ENCODE results near the gene PARP15. TPM values are rescaled to one million over a fixed set of nuclear protein-coding genes. Genes with fewer than 3 reads are reported as not detected.
A peak's percentile ranks its signal among the peaks of the same experiment; 100 is the strongest.

Gene PARP15
- total and polyA plus RNA-seq, 12 donors = 0.21 to 1.7 (median 0.60) TPM

DNA sequence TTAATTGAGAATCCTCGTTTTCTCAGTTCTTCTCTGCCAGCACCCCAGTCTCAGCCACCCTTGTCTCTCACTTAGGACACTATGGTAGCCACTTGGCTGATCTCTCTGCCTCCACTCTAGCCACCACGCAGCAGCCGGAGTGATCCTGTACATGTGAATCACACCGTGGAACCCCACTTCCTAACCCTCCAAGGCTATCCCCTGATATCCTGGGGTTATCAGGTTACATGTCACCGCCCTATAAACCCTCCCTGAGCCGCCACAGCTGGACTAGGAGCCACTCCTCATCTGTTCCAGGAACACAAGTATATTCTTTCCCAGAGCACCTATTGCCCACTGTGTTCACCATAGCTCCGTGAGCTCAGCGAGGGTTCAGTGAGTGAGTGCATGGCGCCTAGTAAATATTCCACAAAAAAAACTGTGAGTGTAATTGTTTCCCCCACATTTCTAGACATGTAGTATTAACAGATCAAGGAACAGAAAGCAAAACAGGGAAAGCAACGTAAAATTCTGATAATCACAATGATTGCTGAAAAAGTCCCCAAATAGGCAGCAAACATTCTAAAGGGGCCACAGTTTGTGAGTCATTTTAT lies 102.5 kb downstream of the PARP15 start:
- peaks cover 0 to 6% (median 0%) of the 10 kb centered on the region in 11 donors for H3K9me3 ChIP-seq
- peaks cover 0 to 2% (median 0%) of the 10 kb centered on the region in 9 donors for H3K36me3 ChIP-seq
- no peaks in the 10 kb centered on the region for H3K27me3 ChIP-seq
- peak overlapping the region; percentile 77 to 98 (median 94) for H3K27ac ChIP-seq
- ATAC-seq (peak; percentile 32 to 60 (median 47)), DNase-seq (peak; percentile 13)
- peak overlapping the region; percentile 40 to 90 (median 83) for H3K4me3 ChIP-seq
- intact Hi-C loops (cut with DNase I) = loop anchor here (1.0 to 10.0 kb wide), 15 partner anchors 115 to 1133 kb away; partner anchors contain the start of genes DTX3L (in 2 of the 10), PARP9 (in 2 of the 10) and POLQ (in 1 of the 10)
- H3K4me1 ChIP-seq = peaks cover 0 to 56% (median 39%) of the 10 kb centered on the region in 9 donors
- no peak for TF ChIP-seq CTCF (IDR thresholded peaks at IDR 0.05)
- 25 to 32% methylated on average over 10 of the region's 10 CpGs for WGBS, 2 donors

- 1% methylated on average over 63 of the region's 63 CpGs for WGBS, 2 donors
- peak within 1 kb of the TSS; percentile 40 to 90 (median 83) for H3K4me3 ChIP-seq
- H3K9me3 ChIP-seq = peaks cover 0 to 6% (median 0%) of the 10 kb centered on the region in 11 donors
- H3K4me1 ChIP-seq = peaks cover 0 to 58% (median 39%) of the 10 kb centered on the region in 9 donors
- H3K36me3 ChIP-seq = peaks cover 0 to 8% (median 0%) of the 10 kb centered on the region in 9 donors
- no peaks in the 10 kb centered on the region for H3K27me3 ChIP-seq
- intact Hi-C loops (cut with DNase I) = loop anchor here in 6 of 10 donors (1.0 to 10.0 kb wide), 6 partner anchors 116 to 288 kb away; partner anchors contain the start of genes DTX3L (in 1 of the 6) and PARP9 (in 1 of the 6)
- H3K27ac ChIP-seq = peak within 1 kb of the TSS; percentile 77 to 98 (median 94)
- peak in 2 of 9 donors; percentile 9 to 16 for TF ChIP-seq CTCF (IDR thresholded peaks at IDR 0.05)
- DNase-seq (peak; percentile 72 to 86), ATAC-seq (peak; percentile 86 to 91 (median 87))
These were observed 103.2 kb downstream of the PARP15 start, which contains the start of gene PARP14 for GRCh38 chr3:122680475-122681283. PARP14 (plus strand) TSS chr3:122680839; CDS start chr3:122680884, 45 bp downstream.

DNA sequence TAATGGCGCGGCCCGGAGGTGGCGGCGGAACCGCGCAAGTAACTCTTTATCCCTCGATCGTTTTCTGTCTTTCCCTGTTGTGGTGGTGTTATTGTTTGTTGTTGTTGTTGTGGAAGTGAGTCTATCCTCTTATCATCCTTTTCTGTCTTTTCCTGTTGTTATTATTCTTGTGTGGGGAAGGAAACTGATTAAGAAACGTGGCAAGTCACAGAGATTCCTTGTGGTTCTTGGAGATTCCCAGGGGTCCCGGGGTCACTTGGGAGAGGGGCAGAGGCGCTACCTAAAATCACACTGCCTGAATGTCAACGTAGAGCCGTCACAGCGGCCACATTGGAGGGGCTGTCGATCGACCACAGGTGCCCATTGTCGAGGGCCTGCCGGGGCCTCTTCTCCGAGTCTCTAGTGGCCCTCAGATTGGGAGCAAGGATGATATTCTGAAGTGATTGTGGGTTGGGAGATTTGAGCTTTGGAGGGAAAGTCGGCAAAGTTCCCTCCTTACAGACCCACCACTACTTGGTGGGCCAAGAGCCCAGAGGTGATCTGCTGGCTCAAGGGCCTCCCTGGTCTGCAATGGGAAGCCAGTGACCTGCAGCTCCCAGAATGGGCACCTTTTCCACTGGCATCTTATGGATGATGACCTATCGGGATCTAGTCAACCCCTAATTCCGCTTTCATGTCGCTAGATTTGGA lies 104.0 kb downstream of the PARP15 start:
- 22 to 25% methylated on average over 24 of the region's 24 CpGs for WGBS, 2 donors
- TF ChIP-seq CTCF (IDR thresholded peaks at IDR 0.05) = no peak
- intact Hi-C loops (cut with DNase I) = loop anchor here in 5 of 10 donors (2.0 to 10.0 kb wide), 4 partner anchors 117 to 289 kb away; partner anchors contain the start of genes DTX3L (in 1 of the 5) and PARP9 (in 1 of the 5)
- H3K9me3 ChIP-seq = no peaks in the 10 kb centered on the region
- peak overlapping the region; percentile 77 to 98 (median 94) for H3K27ac ChIP-seq
- peaks cover 0 to 61% (median 39%) of the 10 kb centered on the region in 9 donors for H3K4me1 ChIP-seq
- no peak for ATAC-seq
- DNase-seq = no peak
- H3K27me3 ChIP-seq = no peaks in the 10 kb centered on the region
- H3K36me3 ChIP-seq = peaks cover 0 to 15% (median 0%) of the 10 kb centered on the region in 9 donors
- H3K4me3 ChIP-seq = peak overlapping the region; percentile 40 to 90 (median 83)
